Measurements from ENCODE around the gene ARMC8. TPM values are rescaled to one million over a fixed set of nuclear protein-coding genes. Genes with fewer than 3 reads are reported as not detected.
A peak's percentile ranks its signal among the peaks of the same experiment; 100 is the strongest.
"Not testable (repeated sequence)": the region's sequence is repeated elsewhere in the genome, so short reads cannot be mapped to it uniquely, and the experiment has no call there.

Gene ARMC8, protein sequence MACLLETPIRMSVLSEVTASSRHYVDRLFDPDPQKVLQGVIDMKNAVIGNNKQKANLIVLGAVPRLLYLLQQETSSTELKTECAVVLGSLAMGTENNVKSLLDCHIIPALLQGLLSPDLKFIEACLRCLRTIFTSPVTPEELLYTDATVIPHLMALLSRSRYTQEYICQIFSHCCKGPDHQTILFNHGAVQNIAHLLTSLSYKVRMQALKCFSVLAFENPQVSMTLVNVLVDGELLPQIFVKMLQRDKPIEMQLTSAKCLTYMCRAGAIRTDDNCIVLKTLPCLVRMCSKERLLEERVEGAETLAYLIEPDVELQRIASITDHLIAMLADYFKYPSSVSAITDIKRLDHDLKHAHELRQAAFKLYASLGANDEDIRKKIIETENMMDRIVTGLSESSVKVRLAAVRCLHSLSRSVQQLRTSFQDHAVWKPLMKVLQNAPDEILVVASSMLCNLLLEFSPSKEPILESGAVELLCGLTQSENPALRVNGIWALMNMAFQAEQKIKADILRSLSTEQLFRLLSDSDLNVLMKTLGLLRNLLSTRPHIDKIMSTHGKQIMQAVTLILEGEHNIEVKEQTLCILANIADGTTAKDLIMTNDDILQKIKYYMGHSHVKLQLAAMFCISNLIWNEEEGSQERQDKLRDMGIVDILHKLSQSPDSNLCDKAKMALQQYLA
- total RNA-seq (ENCODE audit: insufficient read depth, low replicate concordance): 81.1 TPM

DNA sequence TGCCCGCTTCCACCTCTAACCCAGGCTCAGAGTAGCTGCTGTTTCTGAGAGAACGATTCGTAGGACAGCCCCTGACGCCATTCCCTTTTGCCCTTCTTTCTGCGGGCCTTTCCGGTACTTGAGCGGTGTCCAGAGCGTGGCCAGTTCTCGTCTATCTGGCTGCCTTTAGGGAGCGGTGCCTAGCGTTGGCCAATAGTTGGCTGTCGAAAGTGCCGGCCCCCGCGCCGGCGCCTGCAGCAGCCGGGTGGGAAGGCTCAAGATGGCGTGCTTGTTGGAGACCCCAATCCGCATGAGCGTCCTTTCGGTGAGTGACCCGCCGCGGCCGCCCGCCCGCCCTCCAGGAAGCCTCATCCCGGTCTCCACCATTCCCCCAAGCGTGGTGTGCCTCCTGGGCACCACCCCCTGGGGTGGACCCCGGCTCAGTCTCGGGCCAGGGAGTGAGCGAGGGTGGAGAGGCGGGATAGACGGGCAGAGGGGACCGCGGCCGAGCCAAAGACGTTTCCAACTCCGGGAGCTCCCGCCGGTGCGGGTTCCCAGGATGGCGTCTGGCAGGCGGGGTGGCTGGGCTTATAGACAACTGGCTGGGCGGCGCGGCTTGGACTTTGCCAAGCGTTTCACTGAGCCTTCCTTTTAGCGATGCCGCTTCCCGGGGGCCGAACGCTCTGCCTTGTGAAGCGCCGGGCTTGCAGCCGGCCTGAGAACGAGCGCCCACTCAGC is at the start of gene ARMC8:
Gene ARMC8 (plus strand): TSS at position 6 of the 717 bp plus-strand sequence. CDS start 254 bp downstream, at position 260.
- no peak for DNase-seq (ENCODE audit: low spot score)

DNA sequence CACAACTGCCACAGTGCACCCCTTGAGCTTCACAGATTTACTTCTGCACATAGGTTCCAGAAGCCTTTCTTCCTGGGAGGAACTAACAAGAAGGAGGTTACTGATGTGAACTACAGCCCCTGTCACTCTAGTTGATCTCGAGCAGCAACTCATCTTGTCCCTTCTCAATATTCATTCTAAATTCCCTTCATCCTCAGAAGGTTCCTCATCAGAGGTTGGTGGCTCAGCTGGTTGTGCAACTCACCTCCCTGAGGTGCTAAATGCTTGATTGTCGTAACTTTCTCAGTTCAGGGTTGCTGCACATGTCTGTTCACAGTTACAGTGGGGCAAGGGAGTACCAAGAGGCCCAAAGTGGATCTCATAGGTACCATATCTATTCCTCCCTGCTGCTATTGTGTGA is 49.2 kb upstream of the ARMC8 start:
- no peak for DNase-seq (ENCODE audit: low spot score)

DNA sequence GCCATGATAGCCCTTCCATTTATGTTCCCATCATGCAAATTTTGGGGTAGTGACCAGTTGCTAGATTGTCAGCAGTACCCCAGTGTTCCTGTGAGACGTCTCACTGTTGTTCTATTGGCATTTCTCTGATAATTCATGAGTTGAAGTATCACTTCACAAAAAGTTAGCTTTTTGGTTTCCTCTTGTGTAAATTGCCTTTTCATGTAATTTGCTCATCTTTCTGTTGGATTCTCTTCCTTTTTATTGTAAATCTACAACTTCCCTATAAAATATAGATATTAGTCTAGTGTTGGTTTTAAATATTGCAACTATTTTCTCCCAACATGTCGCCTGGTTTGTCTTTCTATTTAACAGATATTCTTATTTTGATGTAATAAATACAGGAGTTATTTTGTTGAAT is 47.4 kb upstream of the ARMC8 start:
- DNase-seq (ENCODE audit: low spot score): no peak

DNA sequence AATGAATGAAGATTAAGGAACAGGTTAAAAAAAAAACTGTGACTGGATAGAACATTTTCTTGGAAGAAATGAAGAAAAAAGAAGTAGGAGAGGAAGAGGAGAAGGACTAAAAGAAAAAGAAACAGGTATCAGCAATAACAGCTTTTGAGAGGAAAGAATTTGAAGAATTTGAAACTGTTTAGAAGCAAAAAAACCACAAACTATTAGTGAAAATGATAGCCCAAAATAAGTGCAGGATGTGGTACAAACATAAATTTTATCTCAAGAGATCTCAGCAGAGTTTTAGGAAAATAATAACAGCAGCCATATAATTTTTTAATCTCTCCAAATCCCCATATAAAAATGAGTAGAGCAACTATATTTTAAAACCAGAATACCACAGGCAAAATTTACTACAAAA is 46.2 kb upstream of the ARMC8 start:
- no peak for DNase-seq (ENCODE audit: low spot score)

DNA sequence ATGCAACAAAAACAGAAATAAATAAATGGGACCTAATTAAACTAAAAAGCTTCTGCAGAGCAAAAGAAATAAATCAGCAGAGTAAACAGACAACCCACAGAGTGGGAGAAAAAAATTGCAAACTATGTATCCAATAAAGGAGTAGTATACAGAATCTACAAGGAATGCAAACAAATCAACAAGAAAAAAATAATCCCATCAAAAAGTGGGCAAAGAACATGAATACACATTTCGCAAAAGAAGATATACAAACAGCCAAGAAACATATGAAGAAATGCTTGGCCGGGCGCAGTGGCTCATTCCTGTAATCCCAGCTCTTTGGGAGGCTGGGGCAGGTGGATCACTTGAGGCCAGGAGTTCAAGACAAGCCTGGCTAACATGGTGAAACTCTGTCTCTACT is 44.9 kb upstream of the ARMC8 start:
- not testable (repeated sequence) for DNase-seq (ENCODE audit: low spot score)

DNA sequence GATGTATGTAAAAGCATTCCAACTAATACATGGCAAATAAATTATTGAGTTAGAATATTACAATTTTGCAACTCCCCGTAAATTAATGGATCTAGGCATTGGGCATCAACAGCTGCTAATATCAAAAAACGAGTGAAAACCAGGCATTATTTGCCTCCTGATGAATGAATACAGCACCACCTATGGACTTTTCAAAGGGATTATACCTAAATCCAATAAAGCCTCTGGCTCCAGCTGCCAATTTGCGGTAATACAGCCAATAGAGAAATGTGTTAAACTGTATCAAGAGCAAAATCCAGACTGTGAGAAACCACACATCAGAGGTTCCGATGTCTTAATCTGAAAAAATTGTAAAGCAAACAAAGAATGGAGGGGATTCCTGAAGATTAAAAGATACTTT is 38.6 kb upstream of the ARMC8 start:
- no peak for DNase-seq (ENCODE audit: low spot score)

DNA sequence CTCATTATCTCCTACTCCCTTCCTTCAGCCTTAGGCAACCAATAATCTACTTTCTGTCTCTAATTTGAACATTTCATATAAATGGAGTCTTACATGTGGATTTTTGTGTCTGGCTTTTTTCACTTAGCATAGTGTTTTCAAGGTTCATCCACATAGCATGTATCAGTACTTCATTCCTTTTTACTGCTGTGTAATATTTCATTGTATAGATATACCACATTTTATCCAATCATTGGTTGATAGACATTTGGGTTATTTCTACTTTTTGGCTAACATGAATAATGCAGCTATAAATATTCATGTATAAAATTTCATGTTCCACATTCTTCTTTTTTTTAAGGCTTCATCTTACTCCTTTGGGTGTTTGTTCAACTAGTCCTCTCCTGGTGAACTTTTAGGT is 32.6 kb upstream of the ARMC8 start:
- no peak for DNase-seq (ENCODE audit: low spot score)

DNA sequence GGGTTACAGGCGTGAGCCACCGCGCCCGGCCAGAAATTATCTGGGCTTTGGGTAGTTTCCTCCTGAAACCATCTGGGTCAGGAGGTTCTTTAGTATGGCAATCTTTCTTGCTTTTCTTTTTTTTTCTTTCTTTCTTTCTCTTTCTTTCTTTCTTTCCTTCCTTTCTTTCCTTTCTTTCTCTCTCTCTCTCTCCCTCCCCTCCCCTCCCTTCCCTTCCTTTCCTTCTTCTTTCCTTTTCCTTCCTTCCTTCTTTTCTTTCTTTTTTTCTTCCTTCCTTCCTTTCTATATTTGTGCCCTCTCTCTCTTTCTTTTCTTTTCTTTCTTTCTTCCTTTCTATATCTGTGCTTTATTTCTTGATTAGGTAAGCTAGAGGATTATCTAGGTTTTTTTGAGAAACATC is 29.4 kb upstream of the ARMC8 start:
- no peak for DNase-seq (ENCODE audit: low spot score)

DNA sequence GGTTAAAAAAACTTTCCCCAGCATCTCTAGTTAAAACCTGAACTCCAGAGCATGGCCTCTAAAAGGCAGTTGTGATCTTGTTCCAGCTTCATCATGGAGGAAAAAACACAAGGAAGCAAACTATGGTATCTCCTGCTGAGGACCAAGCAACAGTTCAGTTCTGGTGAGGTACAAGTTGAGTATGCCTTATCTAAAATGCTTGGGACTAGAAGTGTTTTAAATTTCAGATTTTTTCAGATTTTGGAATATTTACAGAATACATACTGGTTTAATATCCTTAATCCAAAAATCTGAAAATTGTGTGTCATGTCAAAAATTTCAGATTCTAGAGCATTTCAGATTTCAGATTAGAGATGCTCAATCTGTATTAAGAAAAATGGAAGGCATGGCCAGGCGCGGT is 22.0 kb upstream of the ARMC8 start:
- no peak for DNase-seq (ENCODE audit: low spot score)

DNA sequence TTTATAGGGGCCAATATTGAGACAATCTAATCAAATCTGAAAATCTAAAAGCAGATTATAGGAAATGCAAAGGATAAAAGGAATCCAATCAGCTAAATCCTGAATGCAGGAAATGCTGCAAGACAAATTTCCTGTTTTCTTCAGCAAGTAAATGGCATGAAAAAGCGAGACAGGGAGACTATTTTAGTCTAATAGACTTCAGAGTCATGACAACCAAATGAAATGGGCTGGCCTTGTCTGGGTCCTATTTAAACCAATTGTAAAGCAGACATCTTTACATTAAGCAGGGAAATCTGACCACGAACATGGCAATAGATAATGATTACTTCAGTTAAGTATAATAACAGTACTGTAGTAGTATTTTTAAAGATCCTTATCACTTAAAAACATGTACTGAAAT is 14.5 kb upstream of the ARMC8 start:
- DNase-seq (ENCODE audit: low spot score): no peak

DNA sequence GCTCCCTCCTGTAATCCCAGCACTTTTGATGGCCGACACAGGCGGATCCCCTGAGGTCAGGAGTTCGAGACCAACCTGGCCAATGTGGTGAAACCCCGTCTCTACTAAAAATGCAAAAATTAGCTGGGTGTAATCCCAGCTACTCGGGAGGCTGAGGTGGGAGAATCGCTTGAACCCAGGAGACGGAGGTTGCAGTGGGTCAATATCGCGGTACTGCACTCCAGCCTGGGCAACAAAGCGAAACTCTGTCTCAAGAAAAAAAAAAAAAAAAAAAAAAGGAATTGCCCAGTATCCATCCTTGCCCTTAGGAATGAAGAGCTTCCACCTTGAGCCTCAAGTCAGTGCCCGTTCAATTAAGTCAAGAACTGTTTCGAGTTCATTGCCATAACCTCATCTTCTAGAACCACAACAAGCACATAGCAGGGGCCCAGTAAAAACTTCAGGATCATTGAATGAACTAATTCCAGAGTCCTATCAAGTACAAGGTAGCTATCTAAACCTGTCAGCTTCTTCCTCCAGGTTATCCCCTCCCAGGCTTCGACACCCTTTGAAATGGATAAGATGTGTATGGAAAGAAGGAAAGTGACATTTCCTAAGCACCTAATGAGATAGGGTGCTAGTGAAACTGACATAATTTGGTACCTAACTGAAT is 13.2 kb upstream of the ARMC8 start:
- DNase-seq (ENCODE audit: low spot score): peak; percentile 2

DNA sequence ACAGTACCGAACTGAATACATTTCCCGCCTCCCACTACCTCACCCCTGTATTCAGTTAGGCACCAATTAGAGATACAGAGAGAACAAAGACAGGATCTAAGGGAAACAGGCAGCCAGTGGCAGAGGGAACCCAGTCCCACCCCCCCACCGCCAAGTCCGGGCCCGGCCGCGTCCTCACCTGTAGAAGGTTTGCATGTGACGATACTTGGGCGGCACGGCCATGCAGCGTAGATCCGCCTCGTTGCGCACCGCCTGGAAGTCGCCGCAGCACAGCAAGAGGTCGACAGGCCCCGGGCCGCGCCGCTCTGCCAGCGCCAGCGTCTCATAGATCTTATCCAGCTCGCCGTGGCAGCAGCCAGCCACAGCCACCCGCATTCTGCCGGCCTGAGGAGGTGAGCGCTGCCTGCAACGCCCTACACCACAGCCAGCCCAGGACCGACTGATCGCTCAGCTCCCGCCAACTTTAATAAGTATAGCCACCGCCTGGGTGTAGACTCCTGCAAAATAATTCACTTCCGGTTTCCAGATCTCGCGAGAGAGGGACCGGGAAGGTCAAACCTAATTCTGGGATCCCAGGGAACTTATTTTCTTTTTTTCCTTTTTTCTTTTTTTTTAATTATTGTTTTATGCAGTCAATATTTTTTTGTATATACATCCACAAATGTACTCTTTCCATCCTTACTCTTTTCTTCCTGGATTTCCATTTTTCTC is 12.5 kb upstream of the ARMC8 start, which contains the start of gene DBR1:
Gene DBR1 (minus strand): TSS at position 501 of the 711 bp plus-strand sequence. CDS start 126 bp downstream, at position 375.
- DNase-seq (ENCODE audit: low spot score): peak; percentile 92

DNA sequence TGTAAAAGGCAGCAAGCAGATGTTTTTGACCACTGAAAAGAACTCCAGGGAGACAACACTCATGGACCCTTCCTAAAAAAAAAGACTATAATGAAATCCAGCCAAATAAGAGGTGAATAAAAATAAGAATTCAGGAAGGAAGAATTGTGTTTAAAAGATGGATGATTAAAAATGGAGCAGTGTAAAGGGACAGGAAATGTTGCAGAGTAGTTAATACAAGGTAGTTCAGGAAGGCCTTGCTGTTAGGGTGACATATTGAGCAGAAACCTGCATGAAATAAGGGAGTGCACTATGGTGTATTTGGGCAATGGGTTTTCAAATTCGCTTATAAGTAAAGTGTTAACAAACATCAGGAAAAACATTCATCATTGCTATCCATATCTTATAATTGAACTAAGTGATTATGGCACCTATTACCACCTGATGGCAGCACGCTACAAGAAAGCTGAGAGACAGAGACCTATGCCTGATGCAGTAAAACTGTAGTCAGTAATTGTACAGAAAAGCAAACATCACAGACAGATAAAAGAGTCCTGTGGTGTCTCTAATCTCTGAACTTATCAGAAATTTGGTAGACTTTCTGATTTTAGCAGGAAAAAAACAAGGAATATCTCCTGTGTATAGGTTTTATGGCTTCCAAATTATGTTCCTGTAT is 6.6 kb upstream of the ARMC8 start:
- peak; percentile 13 for DNase-seq (ENCODE audit: low spot score)

DNA sequence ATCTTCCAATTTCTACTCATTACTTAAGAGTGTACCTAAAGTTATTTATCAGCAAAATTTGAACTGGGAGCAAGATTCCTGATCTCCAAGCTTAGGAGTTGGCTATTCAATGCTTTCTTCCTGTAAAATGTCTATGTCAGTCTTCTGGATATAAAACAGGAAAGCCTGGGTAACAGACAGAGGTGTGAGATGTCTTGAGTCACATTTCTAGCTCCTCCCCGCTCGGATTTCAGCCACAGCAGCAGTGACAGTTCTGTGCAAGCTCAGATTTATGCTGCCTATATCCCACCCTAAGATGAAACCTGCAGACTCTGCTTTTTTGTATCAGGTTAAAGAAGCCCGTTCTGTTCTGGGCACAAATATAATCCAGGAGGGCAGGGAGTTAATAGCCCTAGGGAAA is 2.1 kb upstream of the ARMC8 start:
- peak; percentile 40 for DNase-seq (ENCODE audit: low spot score)

DNA sequence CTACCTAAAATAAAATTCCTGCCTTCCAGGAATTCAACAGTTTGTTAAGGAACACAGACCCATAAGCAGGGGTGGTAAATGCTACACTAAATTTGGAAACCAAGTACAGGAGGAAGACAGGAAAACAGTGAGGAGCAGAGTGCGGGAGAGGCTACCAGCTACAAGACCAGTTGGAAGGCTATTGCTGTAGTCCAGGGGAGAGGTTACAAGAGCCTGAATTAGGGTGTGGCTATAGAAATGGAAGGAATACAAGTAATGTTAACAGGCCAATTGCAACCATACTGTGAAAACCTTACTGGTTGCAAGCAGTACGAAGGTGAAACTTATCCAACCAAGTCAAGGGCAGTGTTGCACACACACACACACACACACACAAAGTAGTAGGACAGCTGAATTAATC is 880 bp upstream of the ARMC8 start:
- no peak for DNase-seq (ENCODE audit: low spot score)

DNA sequence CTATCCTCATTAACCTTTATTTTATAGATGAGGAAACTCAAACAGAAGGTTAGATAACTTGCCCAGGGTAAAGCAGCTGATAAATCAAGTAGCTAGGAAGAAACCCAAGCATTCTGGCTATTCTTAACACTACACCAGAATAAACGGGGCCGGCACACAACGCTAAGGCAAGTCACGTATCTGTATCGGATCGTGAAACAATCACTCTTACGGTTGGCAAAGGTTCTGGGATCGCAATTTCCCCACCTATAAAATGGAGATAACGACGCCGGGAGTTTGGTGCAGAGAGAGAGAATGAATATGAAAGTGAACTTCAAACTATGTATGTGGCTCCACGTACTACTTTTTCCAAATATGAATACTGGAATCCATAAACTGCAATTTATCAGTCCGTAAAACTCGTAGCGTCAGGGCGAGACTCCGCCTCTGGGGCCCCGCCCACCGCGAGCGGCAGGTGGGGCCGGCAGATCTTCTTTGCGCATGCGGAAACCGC is 252 bp upstream of the ARMC8 start:
- DNase-seq (ENCODE audit: low spot score): peak; percentile 94

DNA sequence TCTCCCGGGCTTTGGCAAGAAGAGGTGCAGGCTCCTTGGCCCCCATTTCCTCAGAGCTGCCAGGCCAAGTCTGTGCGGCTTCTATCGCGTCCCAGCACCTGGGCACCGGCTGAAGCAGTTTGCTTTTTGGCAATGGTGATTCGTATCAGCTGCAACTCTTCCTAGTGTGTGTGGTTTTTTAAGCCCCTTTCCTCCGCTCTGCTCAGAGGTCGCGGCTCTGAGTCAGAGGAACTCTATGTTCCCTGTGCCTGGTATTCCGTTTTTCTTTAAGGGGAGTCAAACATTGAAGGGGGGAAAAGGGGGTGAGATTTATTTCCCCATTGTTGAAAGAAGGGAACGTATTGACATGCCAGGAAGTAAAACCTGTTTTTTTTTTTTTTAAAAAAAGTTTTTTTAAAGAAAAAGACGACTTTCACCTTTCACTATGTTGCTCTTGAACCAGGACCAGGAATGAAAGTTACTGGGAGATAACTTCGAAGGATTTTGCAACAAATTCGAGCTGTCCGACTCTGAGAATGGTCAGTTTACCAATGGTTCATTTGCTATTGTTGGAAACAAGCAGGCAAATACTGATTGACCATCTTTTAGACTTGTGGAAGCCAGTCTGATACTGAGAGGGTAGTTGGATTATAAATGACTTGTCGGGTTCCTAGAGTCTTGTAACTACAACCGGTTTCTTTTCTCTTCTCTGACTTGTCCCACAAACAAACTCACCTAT is 1.1 kb downstream of the ARMC8 start:
- no peak for DNase-seq (ENCODE audit: low spot score)

DNA sequence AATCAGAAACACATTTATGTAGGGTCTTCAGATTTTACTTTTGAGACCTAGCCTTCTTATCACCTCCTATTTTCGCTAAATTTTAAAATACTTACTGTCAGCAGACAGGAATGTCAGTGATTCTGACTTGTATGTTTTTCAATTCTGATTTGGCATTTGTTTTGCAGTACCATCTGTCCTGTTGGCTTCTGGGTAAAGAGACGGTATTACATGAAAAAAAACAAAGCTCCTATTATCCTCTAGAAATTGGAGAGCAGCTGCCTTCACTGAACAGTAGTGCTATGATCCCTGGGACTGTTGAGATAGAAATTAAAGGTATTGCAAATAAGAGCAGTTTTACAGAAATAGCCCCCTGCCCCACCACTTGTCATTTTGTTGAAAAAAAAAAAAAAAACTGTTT is 8.4 kb downstream of the ARMC8 start:
- no peak for DNase-seq (ENCODE audit: low spot score)

DNA sequence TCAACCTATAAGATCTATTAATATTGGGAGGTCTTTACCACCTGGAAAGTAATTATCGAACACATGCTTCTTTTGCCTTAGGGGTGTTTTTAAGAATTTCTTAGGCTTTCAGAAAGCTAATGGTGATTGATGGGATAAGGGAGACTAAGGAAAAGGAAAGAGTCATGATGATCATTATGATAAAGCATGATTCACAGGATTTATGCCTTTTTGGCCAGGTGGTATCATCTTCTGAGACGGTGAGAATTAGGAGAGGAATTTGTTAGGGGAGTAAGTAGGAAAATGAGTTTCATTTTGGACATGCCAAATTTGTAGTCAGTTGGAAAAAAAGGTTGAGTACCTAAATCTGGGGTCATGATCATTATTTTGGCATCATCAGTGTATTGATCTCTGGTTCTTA is 8.9 kb downstream of the ARMC8 start:
- no peak for DNase-seq (ENCODE audit: low spot score)

DNA sequence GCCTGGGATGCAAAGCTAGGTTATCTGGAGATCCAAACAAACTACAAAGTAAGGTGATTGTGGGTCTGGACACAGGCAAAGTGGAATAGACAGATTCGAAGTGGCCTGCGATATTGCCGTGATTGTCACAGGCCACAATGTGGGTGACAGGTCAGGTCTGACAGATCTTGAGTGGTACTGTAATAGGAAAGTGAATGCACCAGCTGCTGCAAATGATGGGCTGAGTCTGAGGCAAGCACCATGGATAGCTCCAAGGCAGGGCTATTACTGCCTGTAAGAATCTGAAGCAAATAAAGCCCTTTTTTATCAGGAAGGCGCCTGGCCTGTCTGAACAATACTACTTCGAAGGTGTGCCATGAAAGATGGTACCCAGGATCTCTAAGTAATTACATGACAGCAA is 10.0 kb downstream of the ARMC8 start:
- DNase-seq (ENCODE audit: low spot score): peak; percentile 32
